Measurements from ENCODE around the gene NTN1.

Gene NTN1

DNA sequence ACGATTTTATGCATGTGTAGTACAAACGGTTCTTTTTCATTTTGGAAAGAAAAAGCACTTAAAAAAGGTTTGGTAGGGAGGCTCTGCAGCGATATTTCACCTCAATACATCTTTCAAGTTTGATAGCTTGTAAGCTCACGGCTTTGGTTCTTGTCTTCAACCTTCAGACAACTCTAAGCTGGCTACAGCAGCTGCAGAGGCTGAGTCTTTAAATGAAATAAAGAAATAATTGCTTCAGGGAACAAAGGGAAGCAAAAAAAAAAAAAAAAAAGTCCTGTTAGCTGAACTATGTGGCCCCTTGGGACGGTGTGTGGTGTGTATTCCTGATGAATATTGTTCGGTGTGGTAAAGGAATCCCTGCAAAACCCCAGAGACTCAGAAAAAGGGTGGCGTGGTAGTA is 265.1 kb downstream of the NTN1 start:
- DNase-seq, result no peak

DNA sequence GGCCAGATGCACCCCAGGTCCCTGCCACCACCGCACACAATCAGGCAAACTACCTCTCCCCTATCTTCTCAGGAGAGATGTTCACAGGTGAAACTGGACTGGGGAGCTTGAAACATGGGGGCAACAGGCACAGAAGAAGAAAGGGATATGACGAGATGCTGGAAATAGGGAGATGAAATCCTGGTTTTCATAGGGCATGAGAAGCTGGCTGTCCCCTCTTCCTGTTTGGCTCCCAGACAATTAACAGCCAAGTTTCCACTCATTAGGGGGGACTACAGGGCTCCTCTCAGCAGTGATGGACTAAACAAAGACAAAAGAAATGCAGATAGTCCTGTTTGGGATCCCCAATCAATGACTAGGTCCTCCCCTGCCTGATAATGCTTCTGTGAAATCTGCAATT is 266.0 kb downstream of the NTN1 start:
- DNase-seq, result no peak

DNA sequence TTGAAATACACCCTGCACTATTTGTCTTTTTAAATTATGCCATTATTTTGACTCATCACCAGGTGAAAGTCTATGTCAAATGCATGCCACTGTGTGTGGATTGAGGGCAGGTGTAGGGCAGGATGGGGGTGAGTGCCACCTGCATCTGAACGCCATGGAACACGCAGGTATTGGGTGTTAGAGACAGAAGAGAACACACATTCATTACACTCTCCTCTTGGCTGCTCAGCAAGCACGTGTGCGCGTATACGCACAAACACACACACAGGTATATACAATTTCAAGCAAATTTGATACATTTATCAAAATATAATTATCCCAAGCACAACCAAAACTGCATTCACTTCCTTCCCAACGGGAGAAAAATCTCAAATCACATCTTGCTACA is 268.9 kb downstream of the NTN1 start:
- DNase-seq, result no peak

DNA sequence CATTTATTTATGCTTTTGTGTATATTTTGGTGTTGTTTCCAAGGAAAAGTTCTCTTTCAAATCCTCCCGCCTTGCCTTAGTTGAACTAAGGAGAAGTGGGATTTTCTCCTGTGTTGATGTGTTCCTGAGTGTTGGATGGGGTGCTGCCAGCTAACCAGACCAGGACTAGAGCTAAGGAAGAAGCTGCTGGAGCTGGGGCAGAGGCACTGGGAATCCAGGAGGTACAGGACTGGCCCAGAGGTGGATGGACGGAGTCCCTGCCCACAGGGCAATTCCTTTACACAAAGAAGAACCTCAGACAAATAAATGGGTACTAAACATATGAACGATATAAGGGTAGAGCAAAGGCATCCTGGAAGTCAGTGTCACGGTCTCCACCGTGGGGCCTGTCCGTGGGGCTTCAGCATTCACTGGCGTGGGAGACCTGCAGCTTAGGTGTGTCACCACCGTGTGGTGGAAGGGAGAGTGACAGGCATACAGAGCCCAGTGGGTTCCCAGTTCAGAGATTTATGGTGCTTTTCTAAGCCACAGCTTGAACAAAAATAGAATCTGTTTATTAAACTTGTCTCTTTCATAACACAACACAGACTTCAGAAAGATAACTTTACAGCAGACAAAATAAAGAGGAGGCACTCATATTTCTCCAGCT is 270.7 kb downstream of the NTN1 start:
- DNase-seq, result no peak

DNA sequence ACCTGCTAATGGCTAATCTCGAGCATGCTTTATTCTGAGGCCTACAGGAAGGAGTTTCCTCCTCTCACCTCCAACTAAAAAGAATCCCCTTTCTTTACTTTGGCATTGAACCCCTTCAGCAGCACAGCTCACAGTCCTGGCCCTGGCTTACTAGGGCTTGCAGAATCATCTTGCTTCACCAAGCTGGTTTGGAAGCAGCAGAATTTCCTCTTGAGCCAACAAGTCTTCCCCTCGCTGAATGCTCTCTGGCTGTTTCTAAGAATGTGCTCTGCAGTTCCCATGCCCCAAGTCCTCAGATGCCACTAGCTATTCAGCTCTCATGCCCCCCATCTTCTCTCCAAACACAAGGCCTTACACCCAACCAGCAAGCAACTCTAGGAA is 271.2 kb downstream of the NTN1 start:
- DNase-seq, result no peak

All from cortex of kidney (tissue), 1 donor.